ENCODE measurements around the gene NUP37.
"Not testable (repeated sequence)": the region's sequence is repeated elsewhere in the genome, so short reads cannot be mapped to it uniquely, and the experiment has no call there.

The NUP37 gene, protein sequence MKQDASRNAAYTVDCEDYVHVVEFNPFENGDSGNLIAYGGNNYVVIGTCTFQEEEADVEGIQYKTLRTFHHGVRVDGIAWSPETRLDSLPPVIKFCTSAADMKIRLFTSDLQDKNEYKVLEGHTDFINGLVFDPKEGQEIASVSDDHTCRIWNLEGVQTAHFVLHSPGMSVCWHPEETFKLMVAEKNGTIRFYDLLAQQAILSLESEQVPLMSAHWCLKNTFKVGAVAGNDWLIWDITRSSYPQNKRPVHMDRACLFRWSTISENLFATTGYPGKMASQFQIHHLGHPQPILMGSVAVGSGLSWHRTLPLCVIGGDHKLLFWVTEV

DNA sequence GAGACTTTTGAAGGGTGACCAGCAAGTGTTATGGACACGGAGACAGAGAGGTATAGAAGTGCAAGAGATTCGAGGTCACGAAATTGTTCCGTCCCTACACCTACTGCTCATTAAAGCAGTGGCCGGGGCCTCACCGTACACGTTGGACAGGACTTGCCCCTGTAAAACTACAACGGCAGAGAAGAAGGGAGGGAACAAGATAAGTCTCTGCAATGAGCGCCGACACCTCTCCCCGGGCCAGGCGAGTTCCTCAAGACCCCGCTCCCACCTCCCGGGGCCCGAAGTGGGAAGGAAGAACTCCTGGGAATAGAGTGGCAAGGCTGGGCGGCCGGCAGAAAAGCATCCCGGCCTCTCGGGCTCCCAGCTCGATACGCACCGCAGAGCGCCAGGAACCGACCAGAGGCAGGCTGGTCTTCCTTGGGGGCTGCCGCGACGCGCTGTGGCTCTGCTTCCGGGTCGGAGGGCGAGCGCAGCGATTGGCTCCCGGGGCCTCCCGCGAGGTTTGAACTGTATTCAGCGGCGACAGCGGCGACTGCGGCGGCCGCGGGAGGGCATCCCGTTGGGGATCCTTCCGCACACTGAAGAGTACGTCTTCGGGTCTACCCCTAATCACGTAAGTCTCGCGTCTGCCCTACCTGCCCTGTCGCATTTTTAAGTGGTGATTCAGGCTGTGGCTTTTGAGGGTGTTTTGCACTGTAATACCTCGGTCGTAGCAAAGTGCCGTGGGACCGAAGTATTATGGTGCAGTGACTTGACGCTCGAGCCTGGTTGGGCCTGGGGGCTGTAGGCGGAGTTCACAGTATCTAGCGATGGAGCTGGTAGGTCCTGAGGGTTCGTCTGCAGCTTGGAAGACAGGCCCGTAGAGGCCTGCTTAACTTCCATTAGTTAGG, at the start of gene NUP37, which contains the start of gene PARPBP:
TSS of gene NUP37 (minus strand) at position 441 of the 890 bp plus-strand sequence. CDS start 1,596 bp downstream, outside the sequence.
TSS of gene PARPBP (plus strand) at position 510 of the 890 bp plus-strand sequence. CDS start 3,706 bp downstream, outside the sequence.
- DNase-seq = peak; percentile 75 to 82 (median 80)

DNA sequence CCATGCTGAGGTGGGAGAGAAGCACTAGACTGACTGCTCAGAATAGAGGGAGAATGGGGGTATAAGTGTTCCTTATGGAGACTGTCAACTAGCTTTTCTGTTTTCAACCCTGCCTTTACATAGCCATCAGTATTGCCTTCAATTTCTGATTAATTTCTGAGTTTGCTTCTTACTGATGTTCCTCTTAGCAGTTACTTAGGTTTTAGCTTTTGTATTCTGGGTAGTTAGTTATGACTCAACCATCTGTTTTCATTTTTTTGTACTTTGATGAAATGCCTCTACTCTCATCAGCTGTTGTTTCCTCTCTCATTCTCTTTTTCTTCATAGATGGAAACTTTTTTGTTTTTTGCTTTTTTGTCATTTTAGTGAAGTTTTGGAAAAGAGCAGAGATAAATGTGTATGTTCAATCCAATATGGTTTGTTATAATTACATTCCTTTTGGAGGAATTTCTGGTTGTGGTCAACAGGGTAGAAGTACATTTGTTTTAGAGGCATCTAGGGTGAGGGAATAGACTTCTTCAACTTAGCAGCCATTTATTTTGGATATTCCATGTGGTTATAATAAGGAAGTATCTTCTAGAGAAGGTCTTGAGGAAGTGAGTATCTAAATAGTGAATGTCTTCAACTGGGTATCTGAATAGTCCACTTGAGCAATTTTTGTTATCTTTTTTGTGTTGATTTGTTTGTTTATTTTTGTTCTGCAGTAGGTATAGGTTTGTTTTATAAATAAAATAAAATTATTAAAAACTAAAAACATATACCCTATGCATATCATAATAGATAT, 48.1 kb upstream of the NUP37 start:
- DNase-seq = no peak

DNA sequence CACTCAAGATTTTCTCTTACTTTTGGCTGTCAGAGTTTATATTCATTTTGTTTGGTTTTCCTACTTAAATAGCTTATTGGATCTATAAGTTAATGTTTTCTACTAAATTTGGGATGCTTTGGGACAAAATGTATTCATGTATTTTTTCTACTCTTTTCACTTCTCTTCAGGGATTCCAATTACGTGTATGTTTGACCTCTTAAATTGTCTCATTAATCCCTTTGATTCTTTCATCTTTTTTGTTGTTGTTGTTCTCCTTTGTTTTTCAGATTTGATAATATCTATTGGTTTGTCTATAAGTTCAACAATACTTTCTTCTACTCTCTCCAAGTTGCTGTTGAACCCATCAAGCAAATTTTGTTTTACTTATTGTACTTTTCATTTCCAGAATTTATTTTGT, 43.5 kb upstream of the NUP37 start:
- DNase-seq = no peak

DNA sequence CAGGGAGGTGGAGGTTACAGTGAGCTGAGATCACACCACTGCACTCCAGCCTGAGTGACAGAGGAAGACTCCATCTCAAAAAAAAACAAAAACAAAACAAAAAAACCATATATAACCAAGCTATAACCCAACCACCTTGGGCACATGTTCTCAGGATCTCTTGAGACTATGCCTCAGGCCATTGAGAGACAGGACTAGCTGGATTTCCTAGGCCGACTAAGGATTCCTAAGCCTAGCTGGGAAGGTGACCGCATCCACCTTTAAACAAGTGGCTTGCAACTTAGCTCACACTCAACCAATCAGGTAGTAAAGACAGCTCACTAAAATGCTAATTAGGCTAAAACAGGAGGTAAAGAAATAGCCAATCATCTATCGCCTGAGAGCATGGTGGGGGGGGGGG, 35.3 kb upstream of the NUP37 start:
- DNase-seq = not testable (repeated sequence)

DNA sequence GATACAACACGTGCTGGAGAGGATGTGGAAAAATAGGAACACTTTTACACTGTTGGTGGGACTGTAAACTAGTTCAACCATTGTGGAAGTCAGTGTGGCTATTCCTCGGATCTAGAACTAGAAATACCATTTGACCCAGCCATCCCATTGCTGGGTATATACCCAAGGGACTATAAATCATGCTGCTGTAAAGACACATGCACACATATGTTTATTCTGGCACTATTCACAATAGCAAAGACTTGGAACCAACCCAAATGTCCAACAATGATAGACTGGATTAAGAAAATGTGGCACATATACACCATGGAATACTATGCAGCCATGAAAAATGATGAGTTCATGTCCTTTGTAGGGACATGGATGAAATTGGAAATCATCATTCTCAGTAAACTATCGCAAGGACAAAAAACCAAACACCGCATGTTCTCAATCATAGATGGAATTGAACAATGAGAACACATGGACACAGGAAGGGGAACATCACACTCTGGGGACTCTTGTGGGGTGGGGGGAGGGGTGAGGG, 27.2 kb upstream of the NUP37 start:
- DNase-seq = not testable (repeated sequence)

DNA sequence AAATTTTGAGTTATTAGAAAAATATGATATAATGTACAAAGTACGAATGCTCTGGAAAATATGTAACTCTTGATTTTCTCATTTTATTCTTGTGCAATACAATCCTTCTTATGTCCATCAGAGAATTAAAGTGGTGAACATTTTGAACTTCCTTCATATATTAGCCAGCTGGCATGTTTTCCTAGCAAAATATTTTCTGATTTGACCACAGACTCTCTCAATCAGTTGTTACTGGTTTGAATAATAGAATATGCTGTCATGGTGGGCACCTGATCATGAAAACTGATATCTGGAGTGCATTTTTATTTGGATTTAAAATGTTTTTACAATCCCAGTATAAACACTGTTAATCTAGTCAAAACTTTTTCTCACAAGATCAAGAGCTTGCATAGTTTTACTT, 24.3 kb upstream of the NUP37 start:
- no peak for DNase-seq

DNA sequence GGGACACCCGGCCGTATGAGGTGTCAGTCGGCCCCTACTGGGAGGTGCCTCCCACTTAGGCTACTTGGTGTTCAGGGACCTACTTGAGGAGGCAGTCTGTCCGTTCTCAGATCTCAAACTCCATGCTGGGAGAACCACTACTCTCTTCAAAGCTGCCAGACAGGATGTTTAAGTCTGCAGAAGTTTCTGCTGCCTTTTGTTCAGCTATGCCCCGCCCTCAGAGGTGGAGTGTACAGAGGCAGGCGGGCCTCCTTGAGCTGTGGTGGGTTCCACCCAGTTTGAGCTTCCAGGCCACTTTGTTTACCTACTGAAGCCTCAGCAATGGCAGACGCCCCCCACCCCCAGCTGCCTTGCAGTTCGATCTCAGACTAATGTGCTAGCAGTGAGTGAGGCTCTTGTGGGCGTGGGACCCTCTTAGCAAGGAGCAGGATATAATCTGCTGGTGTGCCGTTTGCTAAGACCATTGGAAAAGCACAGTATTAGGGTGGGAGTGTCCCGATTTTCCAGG, 23.0 kb upstream of the NUP37 start:
- not testable (repeated sequence) for DNase-seq

DNA sequence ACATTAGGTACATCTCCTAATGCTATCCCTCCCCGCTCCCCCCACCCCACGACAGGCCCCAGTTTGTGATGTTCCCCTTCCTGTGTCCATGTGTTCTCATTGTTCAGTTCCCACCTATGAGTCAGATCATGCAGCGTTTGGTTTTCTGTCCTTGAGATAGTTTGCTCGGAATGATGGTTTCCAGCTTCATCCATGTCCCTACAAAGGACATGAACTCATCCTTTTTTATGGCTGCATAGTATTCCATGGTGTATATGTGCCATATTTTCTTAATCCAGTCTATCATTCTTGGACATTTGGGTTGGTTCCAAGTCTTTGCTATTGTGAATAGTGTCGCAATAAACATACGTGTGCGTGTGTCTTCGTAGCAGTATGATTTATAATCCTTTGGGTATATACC, 17.7 kb upstream of the NUP37 start:
- DNase-seq = not testable (repeated sequence)

DNA sequence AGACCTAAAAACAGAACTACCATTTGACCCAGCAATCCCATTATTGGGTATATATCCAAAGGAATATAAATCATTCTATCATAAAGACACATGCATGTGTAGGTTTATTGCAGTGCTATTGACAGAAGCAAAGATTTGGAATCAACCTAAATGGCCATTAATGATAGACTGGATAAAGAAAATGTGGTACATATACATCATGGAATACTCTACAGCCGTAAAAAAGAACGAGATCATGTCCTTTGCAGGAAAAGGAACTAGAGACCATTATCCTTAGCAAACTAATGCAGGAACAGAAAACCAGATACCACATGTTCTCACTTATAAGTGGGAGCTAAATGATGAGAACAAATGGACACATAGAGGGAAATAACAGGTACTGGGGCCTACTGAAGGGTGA, 11.5 kb upstream of the NUP37 start:
- DNase-seq = not testable (repeated sequence)

DNA sequence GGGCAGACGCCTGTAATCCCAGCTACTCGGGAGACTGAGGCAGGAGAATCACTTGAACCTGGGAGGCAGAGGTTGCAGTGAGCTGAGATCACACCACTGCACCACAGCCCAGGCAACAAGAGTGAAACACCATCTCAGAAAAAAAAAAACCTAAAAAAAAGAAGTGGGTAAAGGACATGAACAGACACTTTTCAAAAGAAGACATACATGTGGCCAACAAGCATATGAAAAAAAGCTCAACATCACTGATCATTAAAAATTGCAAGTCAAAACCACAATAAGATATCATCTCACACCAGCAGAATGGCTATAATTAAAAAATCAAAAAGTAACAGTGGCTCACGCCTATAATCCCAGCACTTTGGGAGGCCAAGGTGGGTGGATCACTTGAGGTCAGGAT, 10.8 kb upstream of the NUP37 start:
- not testable (repeated sequence) for DNase-seq

DNA sequence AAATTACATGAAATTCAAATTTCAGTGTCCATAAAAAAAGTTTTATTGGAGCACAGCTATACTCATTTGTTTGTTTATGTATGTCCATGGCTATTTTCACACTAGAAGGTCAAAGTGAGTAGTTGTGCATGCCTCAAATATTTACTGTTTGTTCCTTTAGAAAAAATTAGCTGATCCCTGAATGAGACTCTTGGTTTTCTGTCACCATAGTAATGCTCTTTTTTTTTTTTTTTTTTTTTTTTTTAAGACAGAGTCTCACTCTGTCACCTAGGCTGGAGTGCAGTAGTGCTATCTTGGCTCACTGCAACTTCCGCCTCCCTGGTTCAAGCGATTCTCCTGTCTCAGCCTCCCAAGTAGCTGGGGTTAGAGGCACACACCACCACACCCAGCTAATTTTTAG, 1.4 kb upstream of the NUP37 start:
- not testable (repeated sequence) for DNase-seq

DNA sequence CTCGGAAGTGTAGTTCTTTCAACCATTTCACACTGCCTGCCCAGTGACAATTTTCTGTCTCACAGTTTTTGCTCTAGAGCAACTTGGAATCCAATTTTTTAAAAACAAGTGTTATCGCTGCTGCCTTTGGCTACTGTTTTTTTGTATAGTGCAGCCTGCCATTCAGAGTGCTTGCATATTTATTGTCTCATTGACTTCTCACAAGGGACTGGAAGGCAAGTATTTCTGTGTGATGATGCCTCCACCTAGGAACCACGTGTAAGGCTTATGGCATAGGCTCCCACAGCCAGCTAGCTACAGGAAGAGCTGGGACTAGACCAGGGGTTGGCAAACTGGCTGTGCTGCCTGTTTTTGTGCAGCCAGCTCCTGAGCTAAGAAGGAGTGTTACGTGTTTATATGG, 972 bp upstream of the NUP37 start:
- no peak for DNase-seq

DNA sequence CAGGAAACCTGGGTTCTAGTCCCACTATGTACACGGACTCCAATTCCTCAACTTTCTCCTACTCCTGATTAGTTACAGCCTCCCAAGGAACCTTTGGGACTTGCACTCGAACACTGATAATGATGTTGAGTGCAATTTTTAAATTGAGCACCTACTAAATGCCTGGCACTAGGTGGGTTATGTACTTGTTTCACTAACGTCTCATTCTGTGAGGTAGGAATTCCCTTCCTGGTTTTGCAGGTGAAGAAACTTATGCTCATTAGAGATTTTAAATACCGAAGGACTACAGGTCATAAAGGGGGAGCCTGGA, 605 bp upstream of the NUP37 start:
- DNase-seq = no peak

DNA sequence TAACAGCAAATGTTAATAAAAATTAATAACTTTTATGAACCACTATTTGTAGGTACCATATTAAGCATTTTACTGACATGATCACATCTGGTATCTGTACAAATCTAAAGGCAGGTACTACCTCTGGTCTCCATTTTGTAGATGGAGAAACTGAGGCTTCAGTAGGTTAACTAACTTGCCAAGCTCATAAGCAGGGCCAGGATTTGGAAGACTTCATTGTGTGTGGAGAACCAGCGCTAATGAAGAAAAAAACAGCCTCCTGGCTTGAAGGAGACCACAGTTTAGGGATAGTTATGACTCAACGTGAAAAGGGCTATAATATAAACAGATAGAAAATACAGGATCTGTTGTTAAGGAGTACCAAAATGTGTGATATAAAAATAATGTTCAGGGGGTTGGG, 1.0 kb downstream of the NUP37 start:
- DNase-seq = no peak

DNA sequence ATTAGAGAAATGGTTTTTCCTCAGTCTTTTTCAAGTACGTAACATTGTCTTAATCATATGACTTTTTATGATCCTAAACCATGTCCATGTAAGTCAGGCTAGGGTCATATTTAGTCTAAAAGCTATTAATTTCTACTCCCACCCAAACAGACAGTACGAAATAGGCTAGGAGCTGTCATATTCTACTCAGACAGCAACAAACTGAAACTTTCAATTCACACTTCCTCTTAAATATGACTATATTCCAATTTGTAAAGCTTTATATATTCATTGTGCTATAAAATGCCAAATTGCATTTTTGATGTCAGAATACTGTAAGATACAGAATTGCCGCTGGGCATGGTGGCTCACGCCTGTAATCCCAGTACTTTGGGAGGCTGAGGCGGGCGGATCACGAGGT, 3.5 kb downstream of the NUP37 start:
- DNase-seq = no peak

DNA sequence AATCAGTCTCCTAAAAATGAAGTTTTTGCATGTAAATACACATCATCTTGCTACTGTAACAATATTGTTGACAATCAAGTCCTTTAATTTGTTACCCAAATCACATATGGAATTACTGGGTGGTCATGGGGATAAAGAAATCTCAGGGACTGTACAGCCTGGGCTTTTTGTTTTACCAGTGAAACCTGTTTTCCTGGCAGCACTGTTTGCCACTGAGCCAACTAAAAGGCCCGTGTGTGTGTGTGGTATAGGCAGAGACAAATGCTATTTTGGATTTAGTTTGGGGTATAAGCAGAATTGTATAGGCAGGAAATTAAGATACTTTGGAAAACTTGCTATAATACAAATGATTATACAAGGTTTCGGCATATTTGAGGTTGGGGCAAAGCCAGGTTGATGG, 5.7 kb downstream of the NUP37 start:
- DNase-seq = no peak

DNA sequence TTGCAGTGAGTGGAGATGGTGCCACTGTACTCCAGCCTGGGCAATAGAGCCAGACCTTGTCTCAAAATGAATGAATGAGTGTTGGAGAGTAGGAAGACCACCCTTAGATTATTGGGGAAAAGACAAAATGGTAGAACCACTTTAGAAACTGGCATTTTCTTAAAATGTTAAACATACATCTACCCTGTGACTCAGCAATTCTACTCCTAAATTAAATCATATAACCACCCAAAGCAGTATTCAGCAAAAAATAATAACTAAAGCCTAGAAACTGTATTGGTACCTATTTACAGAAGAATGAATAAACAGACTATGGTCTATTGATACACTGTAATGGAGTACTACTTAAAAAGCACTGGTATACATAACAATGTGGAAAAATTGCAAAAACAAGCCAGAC, 9.1 kb downstream of the NUP37 start:
- no peak for DNase-seq

DNA sequence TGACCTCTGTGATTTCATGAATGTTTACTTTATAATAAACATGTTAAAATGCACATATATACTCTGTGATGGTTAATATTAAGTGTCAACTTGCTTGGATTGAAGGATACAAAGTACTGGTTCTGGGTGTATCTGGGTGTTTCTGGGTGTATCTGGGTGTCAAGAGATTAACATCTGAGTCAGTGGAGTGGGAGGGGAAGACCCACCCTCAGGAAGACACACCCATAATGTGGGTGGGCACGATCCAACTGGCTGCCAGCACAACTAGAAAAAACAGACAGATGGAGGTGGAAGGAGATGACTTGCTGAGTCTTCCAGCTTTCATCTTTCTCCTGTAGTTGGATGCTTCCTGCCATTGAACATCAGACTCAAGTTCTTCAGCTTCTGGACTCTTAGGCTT, 11.9 kb downstream of the NUP37 start:
- DNase-seq = no peak

DNA sequence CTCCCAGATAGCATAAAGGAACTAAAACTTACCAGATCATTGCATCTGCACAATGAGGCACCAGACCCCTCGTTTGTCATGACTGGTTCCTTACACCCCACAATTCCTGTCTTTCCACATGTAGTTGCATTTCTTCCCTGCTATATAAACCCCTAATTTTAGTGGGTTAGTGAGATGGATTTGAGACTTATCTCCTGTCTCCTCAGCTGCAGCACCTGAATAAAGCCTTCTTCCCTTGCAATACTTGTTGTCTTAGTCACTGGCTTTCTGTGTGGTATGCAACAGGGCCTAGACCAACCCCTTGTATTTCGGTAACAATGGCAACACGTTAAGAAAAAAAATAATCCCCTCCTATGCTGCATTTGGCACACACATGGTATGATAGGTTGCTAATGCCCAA, 13.0 kb downstream of the NUP37 start:
- DNase-seq = no peak

DNA sequence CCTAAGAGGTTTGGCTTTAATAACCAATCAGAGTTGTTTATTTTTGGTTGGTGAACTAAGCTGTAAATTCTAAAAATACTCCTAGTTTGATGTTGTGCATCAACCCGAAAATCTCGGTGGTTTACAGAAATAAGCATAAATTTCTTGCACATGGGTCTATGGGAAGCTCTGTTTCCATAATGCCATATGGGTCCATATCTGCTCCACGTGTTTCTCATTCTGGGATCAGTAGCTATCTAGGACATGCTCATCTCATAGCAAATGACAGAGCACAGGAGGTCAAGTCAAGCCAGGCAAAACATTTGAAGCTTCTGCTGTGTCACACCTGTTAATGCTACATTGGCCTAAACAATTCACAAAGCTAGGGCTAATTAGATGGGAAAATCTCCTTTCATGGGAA, 23.1 kb downstream of the NUP37 start:
- no peak for DNase-seq

DNA sequence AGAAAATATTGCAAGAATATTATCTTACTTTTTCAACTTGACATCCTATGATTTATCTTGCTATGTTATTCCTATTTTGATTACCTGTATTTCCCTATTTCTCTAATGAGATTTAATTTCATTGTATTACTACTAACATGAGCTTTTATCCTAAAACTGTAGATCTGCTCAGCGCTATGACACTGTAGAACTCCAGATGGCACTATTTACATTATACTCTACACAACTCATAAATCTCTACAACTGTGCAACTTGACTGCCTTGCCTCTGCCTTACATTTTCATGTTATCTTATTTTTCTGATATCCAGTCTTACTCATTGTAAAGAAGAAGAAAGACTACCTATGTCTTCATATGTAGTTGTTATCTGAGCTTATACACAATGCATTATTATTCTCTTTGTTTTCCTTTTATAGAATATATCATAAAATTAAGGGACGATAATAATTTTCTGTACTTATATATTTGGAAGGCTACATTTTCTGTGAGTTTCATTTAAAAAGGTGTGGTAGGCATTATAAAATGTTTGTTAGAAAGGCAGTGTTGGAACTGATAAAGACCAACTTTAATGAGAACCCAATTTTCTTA, 24.1 kb downstream of the NUP37 start:
- DNase-seq = no peak

DNA sequence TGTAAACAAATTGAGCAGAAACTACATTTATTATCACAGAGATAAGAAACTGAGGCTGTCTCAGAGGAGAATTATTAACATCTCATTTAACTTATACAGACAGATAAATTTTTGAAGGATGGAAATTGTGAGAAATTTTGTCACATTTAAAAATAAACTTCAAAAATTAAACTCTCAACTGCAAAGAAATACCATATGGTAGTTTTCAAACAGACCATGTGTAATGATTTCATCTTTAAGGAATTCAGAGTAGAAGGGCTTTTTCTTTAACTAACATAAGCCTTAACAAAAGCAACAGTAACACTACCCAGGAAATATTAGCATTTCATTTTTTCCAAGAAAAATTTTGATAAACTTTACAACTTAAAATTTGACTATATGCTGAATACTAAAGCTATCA, 26.6 kb downstream of the NUP37 start:
- DNase-seq = no peak

Data from activated CD4-positive, CD25-positive, alpha-beta regulatory T cell (primary cell).